CD4-positive, alpha-beta T cell (primary cell): ENCODE results near the gene CIB4. TPM values are rescaled to one million over a fixed set of nuclear protein-coding genes. Genes with fewer than 3 reads are reported as not detected.

Experiments
- ATAC-seq: fragments of 200-7000 bp; cut with Tn5 transposase; one replicate; pipeline ENCODE4 v1.10.0; 2022; ENCODE audit warnings: mild to moderate bottlenecking; ENCODE audit not compliant: poor library complexity
- CTCF ChIA-PET: fragments of 350-600 bp; sonication (Branson Sonifier 250); formaldehyde crosslinking; loops from one replicate; lab custom pipeline; 2021; ENCODE audit warnings: antibody characterized with exemption, inconsistent platforms; lab: Charles Lee
- POLR2A ChIA-PET: fragments of 350-600 bp; sonication (Branson Sonifier 250); formaldehyde crosslinking; loops from one replicate; lab custom pipeline; 2021; ENCODE audit warnings: antibody characterized with exemption, inconsistent platforms; lab: Charles Lee
- DNase-seq, 14 experiments: peaks; one replicate each; pipeline ENCODE4 v3.0.0-alpha.2; 2013 to 2020; ENCODE audit warnings: mixed read lengths in 2 of 14
- H3K27ac ChIP-seq, 2 donors: one replicate each; pipeline versions ENCODE4 v1.5.1 to v1.7.0; 2013; ENCODE audit warnings: low read length in 2 of 2, low read depth in 1 of 2, mild to moderate bottlenecking in 1 of 2
- H3K27me3 ChIP-seq, 2 experiments: 1 replicate in 1 of 2; 2 replicates in 1 of 2; pipeline versions ENCODE4 v1.6.1 to v1.7.0; 2013; ENCODE audit warnings: low read length in 2 of 2, control low read depth in 1 of 2, mild to moderate bottlenecking in 1 of 2, moderate library complexity in 1 of 2; ENCODE audit not compliant: insufficient read depth in 2 of 2, control insufficient read depth in 1 of 2
- H3K36me3 ChIP-seq: one replicate; pipeline ENCODE4 v1.6.1; 2013; ENCODE audit warnings: low read length, control low read depth; ENCODE audit not compliant: insufficient read depth
- H3K4me1 ChIP-seq: one replicate; pipeline ENCODE4 v1.6.1; 2013; ENCODE audit warnings: low read length, control low read depth; ENCODE audit not compliant: insufficient read depth
- H3K4me3 ChIP-seq: one replicate; pipeline ENCODE4 v1.5.1; 2013; ENCODE audit warnings: mild to moderate bottlenecking, low read length, moderate library complexity
- H3K9me3 ChIP-seq, 2 experiments: 1 replicate in 1 of 2; 2 replicates in 1 of 2; pipeline versions ENCODE4 v1.6.1 to v1.7.0; 2013; ENCODE audit warnings: low read length in 2 of 2, mild to moderate bottlenecking in 2 of 2, control low read depth in 1 of 2, moderate library complexity in 1 of 2; ENCODE audit not compliant: control insufficient read depth in 1 of 2, insufficient read depth in 1 of 2
- H3K27ac Mint-ChIP-seq: one replicate; pipeline ENCODE4 v1.8.0; 2020; ENCODE audit warnings: mixed read lengths
- H3K27me3 Mint-ChIP-seq: one replicate; pipeline ENCODE4 v1.8.0; 2021; ENCODE audit warnings: mixed read lengths
- H3K36me3 Mint-ChIP-seq: one replicate; pipeline ENCODE4 v1.8.0; 2021; ENCODE audit warnings: low read depth, mixed read lengths
- H3K4me1 Mint-ChIP-seq: one replicate; pipeline ENCODE4 v1.8.0; 2021; ENCODE audit warnings: low read depth, mixed read lengths
- H3K4me3 Mint-ChIP-seq: one replicate; pipeline ENCODE4 v1.8.0; 2020; ENCODE audit warnings: mild to moderate bottlenecking, mixed read lengths
- H3K9me3 Mint-ChIP-seq: one replicate; pipeline ENCODE4 v1.8.0; 2020; ENCODE audit warnings: mixed read lengths
- CTCF ChIP-seq: fragments of 200-600 bp; IDR thresholded peaks from one replicate; pipeline ENCODE4 v1.8.0; 2022; ENCODE audit warnings: antibody characterized with exemption, mild to moderate bottlenecking
- intact Hi-C, 2 experiments: fragments of 100-400 bp; cut with DNase I in 1 of 2; cut with micrococcal nuclease in 1 of 2; formaldehyde crosslinking; loops; one replicate each; pipeline versions ENCODE4 v1.15.1 to v1.9.0; 2023 to 2025; cut with DNase I, micrococcal nuclease
- total RNA-seq, 174 experiments: library from RNA in 2 of 174; stranded (reverse) in 2 of 174; gene quantifications; one replicate each; pipeline ENCODE4 v1.2.3 and lab custom pipeline; 2021 to 2026

The CIB4 gene
- total RNA-seq, 2 experiments from 2014 or later = not detected

- peaks cover 52 to 60% of the 10 kb centered on the region in 2 experiments for H3K27me3 ChIP-seq
- H3K27ac ChIP-seq = no peak overlapping the region
- POLR2A ChIA-PET = no interaction called here
- H3K4me1 Mint-ChIP-seq = no peaks in the 10 kb centered on the region
- H3K27ac Mint-ChIP-seq = no peak overlapping the region
- no peak overlapping the region for H3K4me3 ChIP-seq
- intact Hi-C loops = no loop called here
- CTCF ChIA-PET = no interaction called here
- no peak for DNase-seq
- no peaks in the 10 kb centered on the region for H3K36me3 ChIP-seq
- H3K36me3 Mint-ChIP-seq = no peaks in the 10 kb centered on the region
- H3K27me3 Mint-ChIP-seq = peaks cover 79% of the 10 kb centered on the region
- TF ChIP-seq CTCF = no peak
- ATAC-seq = no peak
- no peaks in the 10 kb centered on the region for H3K9me3 Mint-ChIP-seq
- peaks cover 12% of the 10 kb centered on the region for H3K4me1 ChIP-seq
- no peaks in the 10 kb centered on the region for H3K9me3 ChIP-seq
- no peak overlapping the region for H3K4me3 Mint-ChIP-seq
Observed at GRCh38 chr2:26560892-26561291, 80.3 kb downstream of the CIB4 start.

GRCh38 chr2:26559556-26559955 lies 81.6 kb downstream of the CIB4 start:
- no peaks in the 10 kb centered on the region for H3K9me3 ChIP-seq
- no peak for TF ChIP-seq CTCF
- Mint-ChIP-seq H3K27me3 (peaks cover 70% of the 10 kb centered on the region), H3K4me3 (no peak overlapping the region), H3K4me1 (no peaks in the 10 kb centered on the region), H3K36me3 (no peaks in the 10 kb centered on the region), H3K27ac (no peak overlapping the region), H3K9me3 (no peaks in the 10 kb centered on the region)
- no peaks in the 10 kb centered on the region for H3K36me3 ChIP-seq
- ChIA-PET CTCF (interaction anchor here (0.6 kb wide), 1 partner anchor 18 kb away, joined by 3 read pairs; no protein-coding TSS in a partner anchor), POLR2A (no interaction called here)
- H3K27ac ChIP-seq = no peak overlapping the region
- no peak for ATAC-seq
- peaks cover 12% of the 10 kb centered on the region for H3K4me1 ChIP-seq
- no peak overlapping the region for H3K4me3 ChIP-seq
- peak in 1 of 14 experiments; percentile 10 for DNase-seq
- intact Hi-C loops = no loop called here
- peaks cover 50 to 61% of the 10 kb centered on the region in 2 experiments for H3K27me3 ChIP-seq

GRCh38 chr2:26559044-26559405 lies 82.1 kb downstream of the CIB4 start:
- CTCF ChIA-PET = no interaction called here
- Mint-ChIP-seq H3K36me3 (no peaks in the 10 kb centered on the region), H3K4me1 (no peaks in the 10 kb centered on the region), H3K4me3 (no peak overlapping the region), H3K9me3 (no peaks in the 10 kb centered on the region), H3K27me3 (peaks cover 70% of the 10 kb centered on the region), H3K27ac (no peak overlapping the region)
- Histone ChIP-seq H3K9me3 (no peaks in the 10 kb centered on the region), H3K27me3 (peaks cover 44 to 60% of the 10 kb centered on the region in 2 experiments), H3K27ac (no peak overlapping the region), H3K4me3 (no peak overlapping the region), H3K36me3 (no peaks in the 10 kb centered on the region), H3K4me1 (peaks cover 12% of the 10 kb centered on the region)
- DNase-seq = peak in 1 of 14 experiments; percentile 15
- intact Hi-C loops = no loop called here
- POLR2A ChIA-PET = no interaction called here
- no peak for ATAC-seq
- TF ChIP-seq CTCF = no peak
